OCI-LY1 (cell line): ENCODE results near the gene ALPK3.

Source experiments
- H2AFZ ChIP-seq: fragments of 200-600 bp; sonication (generic), shearing (Covaris generic); 2 replicates; pipeline ENCODE4 v1.6.0; 2014; ENCODE audit warnings: antibody characterized with exemption, mild to moderate bottlenecking, low read length
- H3F3A ChIP-seq: fragments of 200-600 bp; sonication (generic), shearing (Covaris generic); 2 replicates; pipeline ENCODE4 v1.6.0; 2014; ENCODE audit warnings: mild to moderate bottlenecking, antibody characterized with exemption, low read length, moderate library complexity; ENCODE audit not compliant: insufficient read depth
- H3K27ac ChIP-seq: fragments of 200-600 bp; sonication (generic); 2 replicates; pipeline ENCODE4 v1.5.1; 2014; ENCODE audit warnings: low read length, mixed run types, mild to moderate bottlenecking, low read depth; ENCODE audit not compliant: poor library complexity, severe bottlenecking
- H3K27me3 ChIP-seq: fragments of 200-600 bp; sonication (generic); 2 replicates; pipeline ENCODE4 v1.6.0; 2014; ENCODE audit warnings: antibody characterized with exemption, mild to moderate bottlenecking, low read length, moderate library complexity; ENCODE audit not compliant: insufficient read depth
- H3K36me3 ChIP-seq: fragments of 200-600 bp; sonication (generic); 2 replicates; pipeline ENCODE4 v1.6.1; 2014; ENCODE audit warnings: mild to moderate bottlenecking, antibody characterized with exemption, low read length, moderate library complexity, mixed read lengths; ENCODE audit not compliant: insufficient read depth
- H3K4me1 ChIP-seq: fragments of 200-600 bp; sonication (generic); 2 replicates; pipeline ENCODE4 v1.5.1; 2014; ENCODE audit warnings: mild to moderate bottlenecking, low read length, moderate library complexity; ENCODE audit not compliant: insufficient read depth, severe bottlenecking
- H3K4me2 ChIP-seq: fragments of 200-600 bp; sonication (generic), shearing (Covaris generic); 2 replicates; pipeline ENCODE4 v1.6.1; 2014; ENCODE audit warnings: low read length
- H3K4me3 ChIP-seq: fragments of 200-600 bp; sonication (generic); 2 replicates; pipeline ENCODE4 v1.5.1; 2014; ENCODE audit warnings: low read length, low read depth, mild to moderate bottlenecking, mixed read lengths; ENCODE audit not compliant: poor library complexity, severe bottlenecking
- H3K79me2 ChIP-seq: fragments of 200-600 bp; shearing (Covaris generic); 2 replicates; pipeline ENCODE4 v1.6.1; 2016; ENCODE audit warnings: mixed run types, low read length, mixed read lengths; ENCODE audit not compliant: insufficient read depth
- H3K9ac ChIP-seq: fragments of 200-600 bp; sonication (generic), shearing (Covaris generic); 2 replicates; pipeline ENCODE4 v1.6.1; 2014; ENCODE audit warnings: mild to moderate bottlenecking, low read length, mixed read lengths
- H3K9me2 ChIP-seq: fragments of 200-600 bp; sonication (generic), shearing (Covaris generic); 2 replicates; pipeline ENCODE4 v1.6.1; 2014; ENCODE audit warnings: low read depth, mild to moderate bottlenecking, low read length, mixed read lengths
- H3K9me3 ChIP-seq: fragments of 200-600 bp; shearing (Covaris generic); 2 replicates; pipeline ENCODE4 v1.6.1; 2014; ENCODE audit warnings: low read length, mixed read lengths
- H4K20me1 ChIP-seq: fragments of 200-600 bp; sonication (generic), shearing (Covaris generic); 2 replicates; pipeline ENCODE4 v1.6.0; 2016; ENCODE audit warnings: mild to moderate bottlenecking, low read length; ENCODE audit not compliant: insufficient read depth
- CTCF ChIP-seq: fragments of 200-600 bp; sonication (generic), shearing (Covaris generic); IDR thresholded peaks from 2 replicates; pipeline ENCODE4 v1.5.1; 2017; ENCODE audit warnings: mild to moderate bottlenecking, antibody characterized with exemption, low read length, moderate library complexity, mixed read lengths
- EZH2 ChIP-seq: fragments of 200-600 bp; sonication (generic), shearing (Covaris generic); IDR thresholded peaks from 2 replicates; pipeline ENCODE4 v1.8.0; 2017; ENCODE audit warnings: borderline replicate concordance, mixed run types, mild to moderate bottlenecking, antibody characterized with exemption, low read length, moderate library complexity, mixed read lengths

ALPK3 gene

GRCh38 chr15:84784262-84784661 lies 32.9 kb upstream of the ALPK3 start:
- Histone ChIP-seq H3F3A (no peaks in the 10 kb centered on the region), H3K4me2 (no peak overlapping the region), H3K36me3 (peaks cover 79% of the 10 kb centered on the region), H4K20me1 (no peaks in the 10 kb centered on the region), H3K79me2 (peaks cover 21% of the 10 kb centered on the region), H3K4me3 (no peak overlapping the region), H3K27me3 (no peaks in the 10 kb centered on the region), H3K9me3 (no peaks in the 10 kb centered on the region), H3K9me2 (no peaks in the 10 kb centered on the region), H3K9ac (no peak overlapping the region), H3K27ac (no peak overlapping the region), H2AFZ (no peak overlapping the region), H3K4me1 (peaks cover 11% of the 10 kb centered on the region)
- TF ChIP-seq CTCF (no peak), EZH2 (no peak)

GRCh38 chr15:84785053-84785452 lies 32.1 kb upstream of the ALPK3 start:
- H3K79me2 ChIP-seq = peaks cover 18% of the 10 kb centered on the region
- H3K36me3 ChIP-seq = peaks cover 75% of the 10 kb centered on the region

GRCh38 chr15:84788500-84788899 lies 28.7 kb upstream of the ALPK3 start:
- H3K36me3 ChIP-seq = peaks cover 87% of the 10 kb centered on the region
- TF ChIP-seq EZH2 (no peak), CTCF (no peak)
- H3K9me3 ChIP-seq = no peaks in the 10 kb centered on the region
- H4K20me1 ChIP-seq = no peaks in the 10 kb centered on the region
- H3K79me2 ChIP-seq = peaks cover 18% of the 10 kb centered on the region
- no peaks in the 10 kb centered on the region for H3K27me3 ChIP-seq
- H3K4me3 ChIP-seq = no peak overlapping the region
- H3F3A ChIP-seq = no peaks in the 10 kb centered on the region
- no peaks in the 10 kb centered on the region for H3K9me2 ChIP-seq
- no peak overlapping the region for H3K27ac ChIP-seq
- H2AFZ ChIP-seq = no peak overlapping the region
- no peak overlapping the region for H3K4me2 ChIP-seq
- H3K9ac ChIP-seq = no peak overlapping the region
- peaks cover 11% of the 10 kb centered on the region for H3K4me1 ChIP-seq

More at GRCh38 chr15:84785053-84785452, 32.1 kb upstream of the ALPK3 start:
- H3K27me3 ChIP-seq = no peaks in the 10 kb centered on the region
- TF ChIP-seq CTCF (no peak), EZH2 (no peak)
- no peaks in the 10 kb centered on the region for H3K9me2 ChIP-seq
- no peak overlapping the region for H2AFZ ChIP-seq
- no peak overlapping the region for H3K9ac ChIP-seq
- no peaks in the 10 kb centered on the region for H4K20me1 ChIP-seq
- no peak overlapping the region for H3K4me2 ChIP-seq
- H3F3A ChIP-seq = no peaks in the 10 kb centered on the region
- H3K4me1 ChIP-seq = peaks cover 11% of the 10 kb centered on the region
- H3K27ac ChIP-seq = peak overlapping the region; percentile 29
- H3K9me3 ChIP-seq = no peaks in the 10 kb centered on the region
- H3K4me3 ChIP-seq = no peak overlapping the region
